ENCODE data around the gene GNGT2.

Gene GNGT2

DNA sequence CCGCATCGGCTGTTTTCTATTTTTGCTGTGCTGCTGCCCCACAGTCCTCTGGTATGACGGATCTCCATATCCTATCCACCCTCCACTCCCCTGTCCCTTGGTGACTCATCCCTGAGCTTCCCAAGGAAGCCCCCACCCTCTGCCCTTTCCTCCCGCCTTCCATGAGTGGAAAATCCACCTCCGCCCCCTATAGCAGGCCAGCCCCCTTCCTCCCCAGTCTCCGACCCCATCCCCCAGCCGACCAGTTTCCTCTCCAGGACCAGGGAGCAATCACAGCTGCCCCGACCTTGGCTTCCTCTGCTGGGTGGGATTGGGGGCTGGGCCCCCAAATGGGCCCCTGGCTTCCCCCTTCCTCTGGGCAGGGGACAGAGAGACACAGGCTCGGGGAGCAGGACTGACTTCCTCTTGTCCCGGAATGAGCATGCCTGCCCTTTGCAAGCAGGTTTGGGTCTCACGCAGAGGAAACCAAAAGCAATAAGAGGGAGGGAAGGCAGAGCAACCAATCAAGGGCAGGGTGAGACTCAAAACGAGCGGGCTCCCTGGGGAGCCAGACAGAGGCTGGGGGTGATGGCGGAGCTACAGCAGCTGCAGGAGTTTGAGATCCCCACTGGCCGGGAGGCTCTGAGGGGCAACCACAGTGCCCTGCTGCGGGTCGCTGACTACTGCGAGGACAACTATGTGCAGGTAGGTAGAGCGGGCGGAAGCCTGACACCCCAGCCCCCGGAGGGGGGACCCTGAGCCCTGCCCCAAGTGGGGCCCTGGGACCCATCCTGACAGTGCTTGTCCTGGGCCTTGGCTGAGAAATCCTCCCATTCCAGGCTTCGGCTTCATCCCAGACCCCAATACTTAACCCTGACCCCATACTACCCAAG lies at the start of gene GNGT2, which contains the start of gene ABI3:
TSS of gene GNGT2 (minus strand) at position 417 of the 872 bp plus-strand sequence. CDS start 3,152 bp downstream, outside the sequence.
TSS of gene ABI3 (plus strand) at position 550 of the 872 bp plus-strand sequence. CDS start at position 568, 18 bp downstream.
- no peak for FAIRE-seq

GRCh38 chr17:49259663-49260010 lies 49.3 kb upstream of the GNGT2 start:
- no peak for FAIRE-seq

- no peak for FAIRE-seq
Measured at GRCh38 chr17:49258394-49258793, 48.0 kb upstream of the GNGT2 start.

DNA sequence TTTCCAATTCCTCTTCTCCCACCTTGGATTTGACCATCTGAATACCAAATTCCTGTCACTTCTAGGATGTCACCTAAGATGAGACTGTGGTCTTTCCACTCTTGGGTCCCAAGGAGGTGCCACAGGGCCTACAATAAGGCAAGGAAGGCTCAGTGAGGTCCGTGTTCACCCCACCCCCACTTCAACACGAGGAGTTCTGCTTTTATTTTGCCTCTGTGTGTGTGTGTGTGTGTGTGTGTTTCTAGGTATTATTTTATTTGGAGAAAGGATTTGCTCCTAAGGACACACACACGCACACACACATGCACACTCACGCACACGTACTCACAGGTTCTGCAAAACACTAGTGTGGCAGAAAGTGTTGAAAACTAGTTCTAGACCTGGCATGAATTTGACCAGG lies 44.8 kb upstream of the GNGT2 start:
- no peak for FAIRE-seq

DNA sequence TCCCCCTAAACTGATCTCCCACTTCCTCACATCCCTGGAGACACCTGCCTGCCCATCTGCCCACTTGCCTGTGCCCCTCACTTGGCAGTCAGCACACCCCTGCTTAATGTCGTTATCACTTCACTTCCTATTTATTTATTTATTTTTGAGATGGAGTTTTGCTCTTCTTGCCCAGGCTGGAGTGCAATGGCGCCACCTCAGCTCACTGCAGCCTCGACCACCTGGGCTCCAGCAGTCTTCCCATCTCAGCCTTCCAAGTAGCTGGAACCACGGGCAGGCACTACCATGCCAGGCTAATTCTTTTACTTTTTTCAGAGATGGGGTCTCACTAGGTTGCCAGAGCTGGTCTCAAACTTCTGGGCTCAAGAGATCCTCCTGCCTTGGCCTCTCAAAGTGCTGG lies 43.7 kb upstream of the GNGT2 start:
- FAIRE-seq = no peak

DNA sequence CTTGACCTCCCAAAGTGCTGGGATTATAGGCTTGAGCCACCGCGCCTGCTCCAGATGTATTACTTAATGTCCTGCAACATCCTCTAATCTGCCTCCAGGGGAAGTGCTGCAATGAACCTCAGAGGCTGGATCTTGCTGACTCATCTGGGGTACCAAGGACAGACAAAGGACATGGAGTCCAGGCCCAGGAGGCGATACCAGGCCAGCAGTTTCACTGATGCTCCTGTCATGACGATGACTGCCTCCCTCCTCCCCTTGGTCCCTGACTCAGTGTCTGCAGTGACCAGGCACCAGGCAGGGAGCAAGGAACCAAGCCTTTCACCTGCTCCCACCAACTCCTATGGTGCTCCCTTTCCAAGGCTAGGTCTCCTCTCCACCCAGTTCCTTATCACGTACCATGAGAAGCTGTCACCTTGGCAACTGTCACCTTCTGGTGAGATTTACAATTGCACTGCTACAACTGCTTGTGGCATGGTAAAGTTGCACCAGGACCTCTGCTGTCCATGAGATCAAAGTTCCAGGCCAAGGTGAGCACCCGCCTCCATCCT lies 41.8 kb upstream of the GNGT2 start:
- FAIRE-seq = no peak

DNA sequence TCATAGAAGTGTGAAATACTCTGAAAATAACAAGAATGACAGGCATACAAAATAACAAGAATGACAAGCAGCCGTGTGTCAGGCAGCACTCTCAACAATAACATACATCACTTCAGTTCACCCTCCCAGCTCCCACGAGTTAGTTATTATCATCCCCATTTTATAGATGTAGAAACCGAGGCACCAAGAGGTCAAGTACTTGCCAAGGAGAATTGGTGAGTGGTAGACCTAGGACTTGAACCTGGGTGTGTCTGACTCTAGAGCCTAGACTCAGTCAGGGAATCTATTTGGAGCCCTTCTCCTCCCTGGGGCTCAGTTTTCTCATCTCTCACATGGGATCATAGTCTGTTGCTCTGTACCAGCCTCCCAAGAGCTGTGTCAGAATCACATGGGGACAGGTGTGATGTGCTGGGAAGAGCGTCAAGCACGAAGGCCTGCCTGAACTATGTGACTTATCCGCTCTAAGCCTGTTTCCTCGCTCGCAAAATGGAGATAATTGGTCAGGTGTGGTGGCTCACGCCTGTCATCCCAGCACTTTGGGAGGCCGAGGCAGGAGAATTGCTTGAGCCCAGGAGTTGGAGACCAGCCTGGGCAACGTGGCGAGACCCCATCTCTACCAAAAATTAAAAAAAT lies 39.6 kb upstream of the GNGT2 start:
- FAIRE-seq = no peak

GRCh38 chr17:49249292-49249794 lies 39.0 kb upstream of the GNGT2 start:
- no peak for FAIRE-seq

GRCh38 chr17:49247944-49248343 lies 37.6 kb upstream of the GNGT2 start:
- FAIRE-seq = no peak

DNA sequence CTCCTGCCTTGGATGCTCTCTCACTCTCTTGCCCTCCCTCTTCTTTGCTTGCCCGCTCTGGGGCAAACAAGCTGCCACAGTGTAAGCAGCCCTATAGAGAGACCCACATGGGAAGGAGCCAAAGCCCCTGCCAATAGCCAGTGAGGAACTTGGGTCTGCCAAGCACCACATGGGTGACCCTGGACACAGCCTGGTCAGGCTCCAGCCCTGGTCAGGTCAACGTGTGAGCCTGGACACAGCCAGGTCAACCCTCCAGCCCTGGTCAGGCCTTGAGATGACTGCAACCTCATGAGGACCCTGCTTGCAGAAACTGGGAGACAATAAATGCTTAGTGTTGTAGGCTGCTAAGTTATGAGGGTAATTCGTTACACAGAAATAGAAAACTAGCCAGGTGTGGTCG lies 34.5 kb upstream of the GNGT2 start:
- FAIRE-seq = no peak

GRCh38 chr17:49242813-49243212 lies 32.4 kb upstream of the GNGT2 start:
- no peak for FAIRE-seq

DNA sequence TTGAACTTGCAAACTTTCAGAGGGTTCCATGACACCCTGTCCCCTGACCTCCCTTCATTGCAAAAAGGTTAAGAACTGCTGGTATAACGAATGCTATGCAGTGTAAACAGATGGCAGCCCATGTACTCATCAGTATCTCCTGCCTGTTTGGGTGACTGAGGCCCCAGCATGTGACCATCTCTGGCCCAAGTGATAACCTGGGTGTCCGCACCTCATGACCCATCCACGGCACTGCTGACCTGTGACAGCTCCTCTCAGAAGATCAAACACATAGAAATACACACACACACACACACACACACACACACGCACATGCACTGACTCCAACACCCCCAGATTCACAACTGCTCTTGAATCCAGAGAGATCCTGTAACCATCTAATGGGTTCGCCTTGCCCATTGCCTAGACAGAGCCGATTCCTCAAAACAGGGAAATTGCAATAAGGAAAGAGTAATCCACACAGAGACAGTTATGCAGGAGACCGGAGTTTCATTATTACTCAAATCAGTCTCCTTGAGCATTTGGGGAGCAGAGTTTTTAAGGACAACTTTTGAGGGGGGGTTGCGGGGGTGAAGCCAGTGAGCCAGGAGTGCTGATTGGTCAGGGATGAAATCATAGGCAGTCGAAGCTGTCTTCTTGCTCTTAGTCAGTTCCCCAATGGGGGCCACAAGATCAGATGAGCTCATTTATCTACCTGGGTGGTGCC lies 31.5 kb upstream of the GNGT2 start:
- no peak for FAIRE-seq

GRCh38 chr17:49241040-49241439 lies 30.7 kb upstream of the GNGT2 start:
- no peak for FAIRE-seq

DNA sequence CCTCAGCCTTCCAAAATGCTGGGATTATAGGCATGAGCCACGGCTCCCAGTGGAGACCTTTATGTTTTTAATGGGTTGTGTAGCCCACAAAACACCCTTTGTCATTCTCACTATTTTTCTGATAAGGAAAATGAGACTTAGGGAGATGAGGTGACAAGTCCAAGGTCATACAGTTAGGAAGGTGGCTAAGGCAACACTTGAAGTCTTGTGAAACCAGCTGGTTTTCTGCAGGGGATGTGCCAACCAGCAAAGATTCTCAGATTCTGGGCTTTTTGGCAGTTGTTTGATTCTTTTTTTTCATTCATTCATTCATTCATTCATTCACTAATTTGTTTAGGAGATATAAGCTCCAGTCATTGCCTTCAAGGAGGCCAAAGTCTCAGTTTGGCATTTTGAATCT lies 30.2 kb upstream of the GNGT2 start:
- FAIRE-seq = no peak

DNA sequence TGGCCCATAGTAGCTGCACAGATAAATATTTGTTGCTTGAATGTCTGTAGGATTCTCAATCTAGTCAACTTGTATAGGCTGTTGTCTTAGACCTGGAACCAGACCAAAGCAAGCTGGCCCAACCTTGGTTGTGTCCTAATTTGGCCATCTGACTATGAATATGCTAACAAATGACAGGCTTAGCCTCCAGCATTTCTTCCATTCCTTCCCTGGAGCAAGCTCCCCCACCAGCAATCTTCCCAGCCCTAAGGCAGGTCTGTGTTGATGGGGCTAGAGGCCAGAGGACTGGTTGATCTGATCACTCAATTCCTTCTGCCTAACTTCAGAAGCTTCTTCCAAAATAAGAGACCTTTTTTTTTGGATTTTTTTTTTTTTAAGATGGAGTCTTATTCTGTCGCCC lies 29.6 kb upstream of the GNGT2 start:
- no peak for FAIRE-seq

DNA sequence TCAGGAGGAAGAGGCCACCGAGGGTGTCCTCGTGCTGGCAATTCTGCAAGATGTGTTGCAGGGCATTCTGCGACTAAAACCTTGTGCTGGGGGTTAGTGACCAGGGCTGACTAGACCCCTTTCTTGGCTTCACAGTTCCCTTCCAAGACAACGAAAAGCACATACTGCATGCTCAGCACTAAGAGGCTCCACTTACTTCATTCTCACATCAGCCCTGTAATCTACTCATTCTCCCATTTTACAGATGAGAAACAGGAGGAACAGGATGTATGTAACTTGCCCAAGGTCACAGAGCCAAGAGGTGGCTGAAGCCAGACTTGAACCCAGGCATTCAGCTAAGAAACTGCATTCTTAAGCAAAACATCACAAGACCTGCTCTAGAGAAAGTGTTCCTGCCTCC lies 25.5 kb upstream of the GNGT2 start:
- FAIRE-seq = no peak

- no peak for FAIRE-seq
Measured at GRCh38 chr17:49234509-49235080, 24.2 kb upstream of the GNGT2 start.

DNA sequence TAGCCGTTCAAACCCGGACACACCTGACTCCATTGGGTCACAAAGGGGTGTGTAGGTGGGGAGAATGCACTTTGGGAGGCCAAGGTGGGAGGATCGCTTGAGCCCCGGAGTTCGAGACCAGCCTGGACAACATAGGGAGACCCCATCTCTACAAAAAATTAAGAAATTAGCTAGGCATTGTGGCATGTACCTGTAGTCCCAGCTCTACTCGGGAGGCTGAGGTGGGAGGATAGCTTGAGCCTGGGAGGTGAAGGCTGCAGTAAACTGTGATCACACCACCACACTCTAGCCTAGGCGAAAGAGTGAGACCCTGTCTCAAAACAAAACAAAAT lies 21.2 kb upstream of the GNGT2 start:
- no peak for FAIRE-seq

- no peak for FAIRE-seq
Measured at GRCh38 chr17:49230636-49231562, 20.5 kb upstream of the GNGT2 start, which contains the start of gene PHOSPHO1. Gene PHOSPHO1, minus strand, starts transcription at chr17:49230787. Its CDS starts 4,096 bp downstream, at chr17:49226691.

- FAIRE-seq = no peak
Measured at GRCh38 chr17:49229805-49230600, 19.6 kb upstream of the GNGT2 start.
